GM23338 (cell line): ENCODE results near the gene ZNF185. TPM values are rescaled to one million over a fixed set of nuclear protein-coding genes. Genes with fewer than 3 reads are reported as not detected.

Experiments used
- ATAC-seq: fragments of 200-7000 bp; cut with Tn5 transposase; 3 replicates; pipeline ENCODE4 v1.9.1; 2020
- DNase-seq: peaks from one replicate; pipeline ENCODE4 v3.0.0-alpha.2; 2015; ENCODE audit warnings: low spot score
- H2AFZ ChIP-seq: fragments of 200-600 bp; sonication (generic); 2 replicates; pipeline ENCODE4 v1.8.0; 2016; ENCODE audit warnings: antibody characterized with exemption, mild to moderate bottlenecking, moderate library complexity
- H3F3A ChIP-seq: fragments of 200-600 bp; sonication (generic); replicated peaks from 2 replicates; pipeline ENCODE4 v1.8.0; 2017; ENCODE audit warnings: antibody characterized with exemption, mixed run types, low read depth
- H3K27ac ChIP-seq: fragments of 200-600 bp; sonication (generic); 2 replicates; pipeline ENCODE4 v1.6.1; 2016; ENCODE audit warnings: low read depth
- H3K27me3 ChIP-seq: fragments of 200-600 bp; sonication (generic); 2 replicates; pipeline ENCODE4 v1.8.0; 2016; ENCODE audit warnings: mild to moderate bottlenecking, mixed run types, moderate library complexity; ENCODE audit not compliant: insufficient read depth
- H3K36me3 ChIP-seq: fragments of 200-600 bp; sonication (generic); 2 replicates; pipeline ENCODE4 v1.8.0; 2016; ENCODE audit warnings: mild to moderate bottlenecking; ENCODE audit not compliant: insufficient read depth
- H3K4me1 ChIP-seq: fragments of 200-600 bp; sonication (generic); 2 replicates; pipeline ENCODE4 v1.8.0; 2016; ENCODE audit warnings: mild to moderate bottlenecking, moderate library complexity; ENCODE audit not compliant: insufficient read depth
- H3K4me2 ChIP-seq: fragments of 200-600 bp; sonication (generic); 2 replicates; pipeline ENCODE4 v1.7.1; 2017; ENCODE audit warnings: mixed run types
- H3K4me3 ChIP-seq: fragments of 200-600 bp; sonication (generic); 2 replicates; pipeline ENCODE4 v1.6.1; 2016; ENCODE audit warnings: mixed run types
- H3K79me2 ChIP-seq: fragments of 200-600 bp; sonication (generic); replicated peaks from 2 replicates; pipeline ENCODE4 v1.8.0; 2017; ENCODE audit warnings: mild to moderate bottlenecking; ENCODE audit not compliant: insufficient read depth
- H3K9me2 ChIP-seq: fragments of 200-600 bp; sonication (generic); 2 replicates; pipeline ENCODE4 v1.8.0; 2017; ENCODE audit not compliant: insufficient read depth
- H4K20me1 ChIP-seq: fragments of 200-600 bp; sonication (generic); replicated peaks from 2 replicates; pipeline ENCODE4 v1.8.0; 2017; ENCODE audit warnings: mild to moderate bottlenecking; ENCODE audit not compliant: insufficient read depth
- H3K27ac Mint-ChIP-seq: 2 replicates; pipeline ENCODE4 v1.8.0; 2020; ENCODE audit warnings: inconsistent platforms, mild to moderate bottlenecking, moderate library complexity, mixed read lengths
- H3K27me3 Mint-ChIP-seq: 3 replicates; pipeline ENCODE4 v1.8.0; 2022; ENCODE audit warnings: low read depth, mild to moderate bottlenecking, moderate library complexity, mixed read lengths, inconsistent platforms; ENCODE audit not compliant: insufficient read depth, poor library complexity
- H3K36me3 Mint-ChIP-seq: 3 replicates; pipeline ENCODE4 v1.8.0; 2021; ENCODE audit warnings: low read depth, mild to moderate bottlenecking, inconsistent platforms, moderate library complexity, mixed read lengths
- H3K4me1 Mint-ChIP-seq: 3 replicates; pipeline ENCODE4 v1.8.0; 2020; ENCODE audit warnings: mild to moderate bottlenecking, inconsistent platforms, mixed read lengths
- H3K4me3 Mint-ChIP-seq: 3 replicates; pipeline ENCODE4 v1.8.0; 2021; ENCODE audit warnings: moderate library complexity, mild to moderate bottlenecking, inconsistent platforms, mixed read lengths
- H3K9me3 Mint-ChIP-seq: 3 replicates; pipeline ENCODE4 v1.8.0; 2020; ENCODE audit warnings: moderate library complexity, mild to moderate bottlenecking, inconsistent platforms, mixed read lengths
- EZH2phosphoT487 ChIP-seq: fragments of 200-600 bp; sonication (generic); IDR thresholded peaks from one replicate; pipeline ENCODE4 v1.8.1; 2018; ENCODE audit warnings: antibody characterized with exemption; ENCODE audit not compliant: unreplicated experiment
- JUNB ChIP-seq: IDR thresholded peaks from one replicate; pipeline ENCODE4 v1.6.1; 2016; ENCODE audit warnings: antibody characterized with exemption; ENCODE audit not compliant: unreplicated experiment
- NANOG ChIP-seq: IDR thresholded peaks from 2 replicates; pipeline ENCODE4 v1.6.1; 2016; ENCODE audit warnings: antibody characterized with exemption, borderline replicate concordance
- POLR2AphosphoS5 ChIP-seq: IDR thresholded peaks from 2 replicates; pipeline ENCODE4 v1.6.1; 2016; ENCODE audit warnings: antibody characterized with exemption, low read depth
- STAT1 ChIP-seq: IDR thresholded peaks from one replicate; pipeline ENCODE4 v1.6.1; 2016; ENCODE audit warnings: antibody characterized with exemption; ENCODE audit not compliant: unreplicated experiment
- ZNF331 ChIP-seq: fragments of 250-450 bp; sonication (Bioruptor Pico); IDR thresholded peaks from 2 replicates; pipeline ENCODE4 v1.5.0; 2020; ENCODE audit warnings: low read depth, mild to moderate bottlenecking, moderate library complexity
- polyA plus RNA-seq: library from polyadenylated mRNA; unstranded; fragments of >200 nt; fragmentation: Nextera tagmentation; extraction: Ambion mirVana; gene quantifications from 2 replicates; pipeline ENCODE4 v1.2.1, GENCODE V29; 2016
- total RNA-seq: library from RNA; depleted of rRNA; stranded (reverse); fragments of >200 nt; shearing (Covaris generic); gene quantifications from 2 replicates; pipeline ENCODE4 v1.2.3, GENCODE V29; 2014
- TF ChIP-seq, protein P1 (sequence below): fragments of 250-450 bp; sonication (Bioruptor Pico); IDR thresholded peaks from 2 replicates; pipeline ENCODE4 v1.5.0; 2020; ENCODE audit warnings: mild to moderate bottlenecking, moderate library complexity
- TF ChIP-seq, protein P2 (sequence below): IDR thresholded peaks from 2 replicates; pipeline ENCODE4 v1.6.1; 2016; ENCODE audit warnings: antibody characterized with exemption
- TF ChIP-seq, protein P3 (sequence below): IDR thresholded peaks from one replicate; pipeline ENCODE4 v1.6.1; 2018; ENCODE audit warnings: antibody characterized with exemption; ENCODE audit not compliant: unreplicated experiment
- TF ChIP-seq, protein P4 (sequence below), 2 experiments: fragments of 200-600 bp in 1 of 2; sonication (generic) in 1 of 2; conservative IDR thresholded peaks; 2 replicates each; pipeline versions ENCODE4 v1.5.1 to v1.6.1; 2016 to 2017; ENCODE audit warnings: antibody characterized with exemption in 2 of 2, low read depth in 2 of 2, mild to moderate bottlenecking in 2 of 2, moderate library complexity in 1 of 2

Gene ZNF185
- total and polyA plus RNA-seq, 2 experiments from 2014 or later, result 2.9 to 7.8 TPM

DNA sequence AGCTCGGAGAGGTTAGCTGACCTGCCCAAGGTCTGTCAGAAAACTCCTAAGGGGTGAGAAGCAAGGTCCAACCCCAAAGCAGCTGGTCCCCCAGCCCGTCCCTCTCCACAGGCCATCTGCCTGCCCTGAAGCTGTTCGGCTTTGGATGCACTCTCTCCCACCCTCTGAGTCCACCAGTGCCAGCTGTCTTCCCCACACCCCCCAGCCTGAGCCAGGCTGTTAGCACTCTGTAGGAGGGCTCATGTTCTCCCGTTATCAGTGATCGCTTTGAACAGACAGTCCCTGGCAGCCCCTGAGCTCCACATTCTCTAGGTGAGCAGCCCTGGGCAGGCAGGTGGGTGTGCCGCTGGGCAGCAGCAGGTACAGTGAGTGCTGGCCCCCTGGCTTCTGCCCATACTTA, 16.0 kb downstream of the ZNF185 start (continued):
- TF ChIP-seq STAT1, result no peak
- no peak for TF ChIP-seq JUNB
- TF ChIP-seq, protein P1, sequence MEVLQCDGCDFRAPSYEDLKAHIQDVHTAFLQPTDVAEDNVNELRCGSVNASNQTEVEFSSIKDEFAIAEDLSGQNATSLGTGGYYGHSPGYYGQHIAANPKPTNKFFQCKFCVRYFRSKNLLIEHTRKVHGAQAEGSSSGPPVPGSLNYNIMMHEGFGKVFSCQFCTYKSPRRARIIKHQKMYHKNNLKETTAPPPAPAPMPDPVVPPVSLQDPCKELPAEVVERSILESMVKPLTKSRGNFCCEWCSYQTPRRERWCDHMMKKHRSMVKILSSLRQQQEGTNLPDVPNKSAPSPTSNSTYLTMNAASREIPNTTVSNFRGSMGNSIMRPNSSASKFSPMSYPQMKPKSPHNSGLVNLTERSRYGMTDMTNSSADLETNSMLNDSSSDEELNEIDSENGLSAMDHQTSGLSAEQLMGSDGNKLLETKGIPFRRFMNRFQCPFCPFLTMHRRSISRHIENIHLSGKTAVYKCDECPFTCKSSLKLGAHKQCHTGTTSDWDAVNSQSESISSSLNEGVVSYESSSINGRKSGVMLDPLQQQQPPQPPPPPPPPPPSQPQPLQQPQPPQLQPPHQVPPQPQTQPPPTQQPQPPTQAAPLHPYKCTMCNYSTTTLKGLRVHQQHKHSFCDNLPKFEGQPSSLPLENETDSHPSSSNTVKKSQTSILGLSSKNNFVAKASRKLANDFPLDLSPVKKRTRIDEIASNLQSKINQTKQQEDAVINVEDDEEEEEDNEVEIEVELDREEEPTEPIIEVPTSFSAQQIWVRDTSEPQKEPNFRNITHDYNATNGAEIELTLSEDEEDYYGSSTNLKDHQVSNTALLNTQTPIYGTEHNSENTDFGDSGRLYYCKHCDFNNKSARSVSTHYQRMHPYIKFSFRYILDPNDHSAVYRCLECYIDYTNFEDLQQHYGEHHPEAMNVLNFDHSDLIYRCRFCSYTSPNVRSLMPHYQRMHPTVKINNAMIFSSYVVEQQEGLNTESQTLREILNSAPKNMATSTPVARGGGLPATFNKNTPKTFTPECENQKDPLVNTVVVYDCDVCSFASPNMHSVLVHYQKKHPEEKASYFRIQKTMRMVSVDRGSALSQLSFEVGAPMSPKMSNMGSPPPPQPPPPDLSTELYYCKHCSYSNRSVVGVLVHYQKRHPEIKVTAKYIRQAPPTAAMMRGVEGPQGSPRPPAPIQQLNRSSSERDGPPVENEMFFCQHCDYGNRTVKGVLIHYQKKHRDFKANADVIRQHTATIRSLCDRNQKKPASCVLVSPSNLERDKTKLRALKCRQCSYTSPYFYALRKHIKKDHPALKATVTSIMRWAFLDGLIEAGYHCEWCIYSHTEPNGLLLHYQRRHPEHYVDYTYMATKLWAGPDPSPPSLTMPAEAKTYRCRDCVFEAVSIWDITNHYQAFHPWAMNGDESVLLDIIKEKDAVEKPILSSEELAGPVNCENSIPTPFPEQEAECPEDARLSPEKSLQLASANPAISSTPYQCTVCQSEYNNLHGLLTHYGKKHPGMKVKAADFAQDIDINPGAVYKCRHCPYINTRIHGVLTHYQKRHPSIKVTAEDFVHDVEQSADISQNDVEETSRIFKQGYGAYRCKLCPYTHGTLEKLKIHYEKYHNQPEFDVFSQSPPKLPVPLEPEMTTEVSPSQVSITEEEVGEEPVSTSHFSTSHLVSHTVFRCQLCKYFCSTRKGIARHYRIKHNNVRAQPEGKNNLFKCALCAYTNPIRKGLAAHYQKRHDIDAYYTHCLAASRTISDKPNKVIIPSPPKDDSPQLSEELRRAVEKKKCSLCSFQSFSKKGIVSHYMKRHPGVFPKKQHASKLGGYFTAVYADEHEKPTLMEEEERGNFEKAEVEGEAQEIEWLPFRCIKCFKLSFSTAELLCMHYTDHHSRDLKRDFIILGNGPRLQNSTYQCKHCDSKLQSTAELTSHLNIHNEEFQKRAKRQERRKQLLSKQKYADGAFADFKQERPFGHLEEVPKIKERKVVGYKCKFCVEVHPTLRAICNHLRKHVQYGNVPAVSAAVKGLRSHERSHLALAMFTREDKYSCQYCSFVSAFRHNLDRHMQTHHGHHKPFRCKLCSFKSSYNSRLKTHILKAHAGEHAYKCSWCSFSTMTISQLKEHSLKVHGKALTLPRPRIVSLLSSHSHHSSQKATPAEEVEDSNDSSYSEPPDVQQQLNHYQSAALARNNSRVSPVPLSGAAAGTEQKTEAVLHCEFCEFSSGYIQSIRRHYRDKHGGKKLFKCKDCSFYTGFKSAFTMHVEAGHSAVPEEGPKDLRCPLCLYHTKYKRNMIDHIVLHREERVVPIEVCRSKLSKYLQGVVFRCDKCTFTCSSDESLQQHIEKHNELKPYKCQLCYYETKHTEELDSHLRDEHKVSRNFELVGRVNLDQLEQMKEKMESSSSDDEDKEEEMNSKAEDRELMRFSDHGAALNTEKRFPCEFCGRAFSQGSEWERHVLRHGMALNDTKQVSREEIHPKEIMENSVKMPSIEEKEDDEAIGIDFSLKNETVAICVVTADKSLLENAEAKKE (CRISPR knock-in tag), result no peak
- TF ChIP-seq EZH2phosphoT487, result no peak
- no peak for TF ChIP-seq ZNF331 (CRISPR knock-in tag)
- no peak for TF ChIP-seq NANOG

DNA sequence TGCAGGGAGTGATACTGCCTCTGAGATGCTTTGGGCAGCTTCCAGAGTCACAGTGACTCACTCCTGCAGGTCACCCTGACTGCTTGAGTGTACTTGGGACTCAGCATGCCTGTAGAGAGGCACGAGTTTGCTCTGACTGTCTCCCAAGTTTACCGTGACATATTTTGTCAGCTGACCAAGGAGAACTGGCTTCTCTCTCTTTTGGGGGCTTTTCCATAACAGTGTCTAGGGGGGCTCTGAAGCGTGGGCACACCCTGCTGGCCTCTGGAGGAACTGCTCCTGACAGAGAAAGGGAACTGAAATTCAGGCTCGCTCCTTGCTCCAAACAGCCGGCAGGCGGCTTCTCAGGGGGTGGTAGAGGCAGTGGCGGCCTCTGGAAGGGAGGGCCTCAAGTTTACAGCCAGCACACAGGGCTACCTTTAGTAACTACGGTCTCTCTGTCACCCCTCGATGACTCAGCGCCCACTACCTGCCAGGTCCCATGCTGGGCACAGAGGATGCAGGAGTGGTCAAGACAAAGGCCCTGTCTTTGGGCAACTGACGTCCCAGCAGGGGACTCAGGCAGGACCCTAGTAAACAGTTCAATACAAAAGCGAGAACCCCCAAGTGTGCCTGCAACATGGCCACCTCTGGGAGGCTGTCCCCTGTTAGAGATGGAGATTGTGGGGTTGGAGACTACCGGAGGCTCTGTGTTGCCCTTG, 17.8 kb downstream of the ZNF185 start:
- Histone ChIP-seq H3K36me3 (no peaks in the 10 kb centered on the region), H2AFZ (no peak overlapping the region), H3K27ac (no peak overlapping the region), H3K4me2 (no peak overlapping the region), H3K27me3 (no peaks in the 10 kb centered on the region), H3K4me1 (no peaks in the 10 kb centered on the region), H3K79me2 (no peaks in the 10 kb centered on the region), H3F3A (no peaks in the 10 kb centered on the region), H3K9me2 (no peaks in the 10 kb centered on the region), H3K4me3 (no peak overlapping the region), H4K20me1 (no peaks in the 10 kb centered on the region)
- H3K9me3 Mint-ChIP-seq, result no peaks in the 10 kb centered on the region
- H3K27ac Mint-ChIP-seq, result no peak overlapping the region
- ATAC-seq (peak; percentile 74), DNase-seq (peak; percentile 67)
- H3K4me1 Mint-ChIP-seq, result peaks cover 9% of the 10 kb centered on the region; the same call in 2 of the 3 replicates
- no peaks in the 10 kb centered on the region for H3K36me3 Mint-ChIP-seq
- H3K27me3 Mint-ChIP-seq, result peaks cover 5% of the 10 kb centered on the region
- TF ChIP-seq, protein P2, sequence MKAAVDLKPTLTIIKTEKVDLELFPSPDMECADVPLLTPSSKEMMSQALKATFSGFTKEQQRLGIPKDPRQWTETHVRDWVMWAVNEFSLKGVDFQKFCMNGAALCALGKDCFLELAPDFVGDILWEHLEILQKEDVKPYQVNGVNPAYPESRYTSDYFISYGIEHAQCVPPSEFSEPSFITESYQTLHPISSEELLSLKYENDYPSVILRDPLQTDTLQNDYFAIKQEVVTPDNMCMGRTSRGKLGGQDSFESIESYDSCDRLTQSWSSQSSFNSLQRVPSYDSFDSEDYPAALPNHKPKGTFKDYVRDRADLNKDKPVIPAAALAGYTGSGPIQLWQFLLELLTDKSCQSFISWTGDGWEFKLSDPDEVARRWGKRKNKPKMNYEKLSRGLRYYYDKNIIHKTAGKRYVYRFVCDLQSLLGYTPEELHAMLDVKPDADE, result no peak
- TF ChIP-seq, protein P3, sequence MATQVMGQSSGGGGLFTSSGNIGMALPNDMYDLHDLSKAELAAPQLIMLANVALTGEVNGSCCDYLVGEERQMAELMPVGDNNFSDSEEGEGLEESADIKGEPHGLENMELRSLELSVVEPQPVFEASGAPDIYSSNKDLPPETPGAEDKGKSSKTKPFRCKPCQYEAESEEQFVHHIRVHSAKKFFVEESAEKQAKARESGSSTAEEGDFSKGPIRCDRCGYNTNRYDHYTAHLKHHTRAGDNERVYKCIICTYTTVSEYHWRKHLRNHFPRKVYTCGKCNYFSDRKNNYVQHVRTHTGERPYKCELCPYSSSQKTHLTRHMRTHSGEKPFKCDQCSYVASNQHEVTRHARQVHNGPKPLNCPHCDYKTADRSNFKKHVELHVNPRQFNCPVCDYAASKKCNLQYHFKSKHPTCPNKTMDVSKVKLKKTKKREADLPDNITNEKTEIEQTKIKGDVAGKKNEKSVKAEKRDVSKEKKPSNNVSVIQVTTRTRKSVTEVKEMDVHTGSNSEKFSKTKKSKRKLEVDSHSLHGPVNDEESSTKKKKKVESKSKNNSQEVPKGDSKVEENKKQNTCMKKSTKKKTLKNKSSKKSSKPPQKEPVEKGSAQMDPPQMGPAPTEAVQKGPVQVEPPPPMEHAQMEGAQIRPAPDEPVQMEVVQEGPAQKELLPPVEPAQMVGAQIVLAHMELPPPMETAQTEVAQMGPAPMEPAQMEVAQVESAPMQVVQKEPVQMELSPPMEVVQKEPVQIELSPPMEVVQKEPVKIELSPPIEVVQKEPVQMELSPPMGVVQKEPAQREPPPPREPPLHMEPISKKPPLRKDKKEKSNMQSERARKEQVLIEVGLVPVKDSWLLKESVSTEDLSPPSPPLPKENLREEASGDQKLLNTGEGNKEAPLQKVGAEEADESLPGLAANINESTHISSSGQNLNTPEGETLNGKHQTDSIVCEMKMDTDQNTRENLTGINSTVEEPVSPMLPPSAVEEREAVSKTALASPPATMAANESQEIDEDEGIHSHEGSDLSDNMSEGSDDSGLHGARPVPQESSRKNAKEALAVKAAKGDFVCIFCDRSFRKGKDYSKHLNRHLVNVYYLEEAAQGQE, result no peak
- TF ChIP-seq, protein P4, sequence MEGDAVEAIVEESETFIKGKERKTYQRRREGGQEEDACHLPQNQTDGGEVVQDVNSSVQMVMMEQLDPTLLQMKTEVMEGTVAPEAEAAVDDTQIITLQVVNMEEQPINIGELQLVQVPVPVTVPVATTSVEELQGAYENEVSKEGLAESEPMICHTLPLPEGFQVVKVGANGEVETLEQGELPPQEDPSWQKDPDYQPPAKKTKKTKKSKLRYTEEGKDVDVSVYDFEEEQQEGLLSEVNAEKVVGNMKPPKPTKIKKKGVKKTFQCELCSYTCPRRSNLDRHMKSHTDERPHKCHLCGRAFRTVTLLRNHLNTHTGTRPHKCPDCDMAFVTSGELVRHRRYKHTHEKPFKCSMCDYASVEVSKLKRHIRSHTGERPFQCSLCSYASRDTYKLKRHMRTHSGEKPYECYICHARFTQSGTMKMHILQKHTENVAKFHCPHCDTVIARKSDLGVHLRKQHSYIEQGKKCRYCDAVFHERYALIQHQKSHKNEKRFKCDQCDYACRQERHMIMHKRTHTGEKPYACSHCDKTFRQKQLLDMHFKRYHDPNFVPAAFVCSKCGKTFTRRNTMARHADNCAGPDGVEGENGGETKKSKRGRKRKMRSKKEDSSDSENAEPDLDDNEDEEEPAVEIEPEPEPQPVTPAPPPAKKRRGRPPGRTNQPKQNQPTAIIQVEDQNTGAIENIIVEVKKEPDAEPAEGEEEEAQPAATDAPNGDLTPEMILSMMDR (conservative IDR thresholded peaks at IDR 0.05; ENCODE audit: low read depth in 2 of 2), result peak; percentile 66 to 68
- TF ChIP-seq EZH2phosphoT487 (no peak), NANOG (no peak), POLR2AphosphoS5 (no peak)
- no peak overlapping the region for H3K4me3 Mint-ChIP-seq
